Globus pallidus (tissue), 1 donor: ENCODE measurements around the gene WWOX.

Experiments
- DNase-seq: peaks from one replicate; pipeline ENCODE4 v3.0.0-alpha.2; 2015; ENCODE audit warnings: low spot score

The WWOX gene

DNA sequence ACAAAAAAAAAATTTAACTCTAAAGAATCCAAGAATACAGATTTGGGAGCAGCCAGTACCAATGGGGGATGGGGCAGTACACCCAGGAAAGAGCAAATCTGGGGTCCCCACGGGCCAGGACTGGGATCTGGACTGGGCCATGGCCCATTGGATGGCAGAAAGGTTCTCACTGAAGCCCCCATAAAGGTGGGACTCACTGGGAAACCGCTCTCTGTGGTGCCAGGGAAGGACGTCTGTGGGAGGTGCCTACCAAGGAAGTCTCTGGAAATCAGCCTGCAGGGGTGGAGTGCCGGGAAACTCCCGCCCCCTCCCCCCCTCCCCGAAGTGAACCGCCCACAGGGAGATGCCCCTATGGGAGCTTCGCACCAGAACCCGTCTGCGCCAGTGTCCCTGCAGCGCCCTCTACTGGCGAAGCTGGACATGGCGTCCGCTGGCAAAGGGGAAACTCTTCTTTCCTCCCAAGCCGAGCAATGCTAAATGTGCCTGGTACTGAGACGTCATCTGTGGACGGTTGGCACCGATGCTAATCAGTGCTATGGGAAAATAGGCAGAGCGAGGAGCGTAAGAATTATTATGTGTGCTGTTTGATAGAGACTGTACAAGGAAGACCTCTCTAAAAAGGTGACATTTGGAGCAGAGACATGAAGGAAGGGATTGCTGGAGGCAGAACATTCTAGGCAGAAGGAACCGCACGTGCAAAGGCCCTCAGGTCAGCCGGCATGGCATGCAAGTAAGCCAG lies 671.1 kb downstream of the WWOX start:
- DNase-seq = peak; percentile 75

- no peak for DNase-seq
Observed at GRCh38 chr16:78773291-78773702, 673.8 kb downstream of the WWOX start.

DNA sequence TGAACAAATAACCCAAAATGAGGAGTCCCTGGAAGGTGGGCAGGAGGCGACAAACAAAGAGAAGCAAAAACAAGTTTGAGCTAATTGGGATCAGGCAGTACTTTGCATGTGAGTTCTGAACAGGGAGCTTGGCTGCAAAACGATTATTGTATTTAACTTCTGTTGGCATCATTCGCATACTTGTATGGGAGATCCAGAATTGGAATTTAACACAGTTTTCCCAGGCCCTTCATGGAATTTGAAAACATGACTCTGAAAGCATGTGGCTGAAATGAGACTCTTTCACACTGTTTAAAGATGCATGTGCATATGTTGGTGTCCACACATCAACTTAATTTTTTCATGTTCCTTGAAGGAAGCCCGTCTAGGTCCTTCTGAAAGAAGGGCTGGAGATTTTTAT lies 674.3 kb downstream of the WWOX start:
- DNase-seq = no peak

DNA sequence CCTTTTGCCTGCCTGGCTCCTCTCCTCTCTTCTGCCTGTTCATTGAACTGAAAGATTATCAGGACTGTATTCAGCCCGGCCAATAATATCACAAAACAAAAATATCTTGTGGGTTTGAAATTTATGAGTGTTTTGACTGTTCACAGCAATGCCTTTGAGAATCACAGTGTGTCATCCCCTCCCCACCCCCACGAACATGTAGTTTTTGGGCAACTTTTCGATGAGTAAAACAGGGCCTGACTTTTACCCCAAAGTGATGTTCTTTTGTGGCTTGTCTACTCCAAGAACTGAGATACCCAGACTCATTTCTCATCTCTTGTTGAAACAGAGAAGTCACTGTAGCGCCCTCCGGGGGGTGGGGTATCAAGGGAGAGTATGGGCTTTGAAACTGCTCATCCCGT lies 675.7 kb downstream of the WWOX start:
- no peak for DNase-seq

GRCh38 chr16:78778101-78779004 lies 678.9 kb downstream of the WWOX start:
- no peak for DNase-seq

DNA sequence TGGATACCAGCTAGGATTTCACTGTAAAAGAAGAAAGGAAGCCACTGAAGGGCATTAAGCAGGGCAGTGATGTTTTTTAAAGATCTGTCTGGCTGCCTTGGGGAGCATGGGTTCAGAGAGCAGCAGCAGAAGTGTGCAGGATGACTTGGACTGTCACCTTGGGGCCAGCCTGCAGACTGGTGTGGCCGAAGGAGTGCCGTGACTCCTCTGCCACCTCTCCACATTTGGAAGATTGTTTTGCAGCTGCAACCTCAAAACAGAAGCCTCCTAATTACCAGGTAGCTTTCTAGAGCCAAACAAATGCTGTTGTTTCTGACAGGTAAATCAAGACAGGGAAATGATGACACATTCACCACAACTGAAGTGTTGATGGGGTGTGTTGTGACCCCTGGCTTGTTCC lies 681.4 kb downstream of the WWOX start:
- no peak for DNase-seq

GRCh38 chr16:78782572-78782971 lies 683.1 kb downstream of the WWOX start:
- DNase-seq = no peak

GRCh38 chr16:78783570-78784079 lies 684.2 kb downstream of the WWOX start:
- no peak for DNase-seq

DNA sequence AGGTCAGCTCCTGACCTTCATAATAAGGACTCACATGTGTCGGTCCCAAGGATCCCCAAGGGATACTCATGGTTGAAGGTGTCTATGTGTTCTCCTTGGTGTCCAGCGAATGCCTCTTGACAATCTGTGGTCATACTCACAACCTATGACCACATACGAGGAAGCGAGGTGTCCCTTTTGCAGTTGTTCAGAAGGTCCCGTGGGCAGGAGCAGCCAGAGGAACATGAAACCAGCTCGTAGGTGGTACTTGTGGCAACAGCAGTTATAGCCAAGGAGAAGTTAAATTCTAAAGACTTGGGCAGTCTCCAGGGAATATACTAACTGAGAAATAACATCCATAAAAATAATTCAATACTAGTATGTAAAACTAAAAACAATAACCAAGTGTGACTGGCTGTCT lies 685.3 kb downstream of the WWOX start:
- DNase-seq = no peak

DNA sequence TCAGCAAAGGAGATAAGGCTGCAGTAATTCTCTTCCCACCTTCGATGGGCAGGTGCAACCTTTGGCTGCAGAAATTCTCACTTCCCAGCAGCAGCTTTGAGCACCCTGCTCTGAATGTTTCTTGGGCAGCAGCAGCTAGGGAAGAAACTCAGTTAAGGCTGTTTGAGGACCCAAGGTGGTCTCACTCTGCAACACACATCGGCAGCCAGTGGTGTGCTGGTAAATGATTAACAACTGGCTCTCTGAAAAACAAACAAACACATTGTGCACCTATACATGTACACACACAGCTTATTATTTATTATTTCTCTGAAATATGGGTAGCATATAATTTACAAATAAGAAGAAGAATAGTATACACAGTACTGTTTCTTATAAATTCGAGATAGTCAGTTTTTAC lies 685.8 kb downstream of the WWOX start:
- no peak for DNase-seq

DNA sequence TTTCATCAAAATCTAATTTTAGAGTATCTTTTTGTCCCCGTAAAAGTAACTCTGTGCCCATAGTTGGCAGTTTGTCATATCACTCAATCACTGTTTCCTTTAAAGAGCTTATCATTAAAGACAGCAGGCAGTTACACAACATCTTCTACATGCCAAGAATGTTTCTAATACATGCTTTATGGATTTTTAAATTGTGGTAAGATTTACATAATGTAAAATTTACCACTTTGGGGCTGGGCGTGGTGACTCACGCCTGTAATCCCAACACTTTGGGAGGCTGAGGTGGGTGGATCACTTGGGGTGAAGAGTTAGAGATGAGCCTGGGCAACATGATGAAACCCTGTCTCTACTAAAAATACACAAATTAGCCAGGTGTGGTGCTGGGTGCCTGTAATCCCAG lies 687.2 kb downstream of the WWOX start:
- no peak for DNase-seq

- DNase-seq = no peak
Observed at GRCh38 chr16:78788276-78788675, 688.8 kb downstream of the WWOX start.

- no peak for DNase-seq
Observed at GRCh38 chr16:78788696-78789095, 689.2 kb downstream of the WWOX start.

DNA sequence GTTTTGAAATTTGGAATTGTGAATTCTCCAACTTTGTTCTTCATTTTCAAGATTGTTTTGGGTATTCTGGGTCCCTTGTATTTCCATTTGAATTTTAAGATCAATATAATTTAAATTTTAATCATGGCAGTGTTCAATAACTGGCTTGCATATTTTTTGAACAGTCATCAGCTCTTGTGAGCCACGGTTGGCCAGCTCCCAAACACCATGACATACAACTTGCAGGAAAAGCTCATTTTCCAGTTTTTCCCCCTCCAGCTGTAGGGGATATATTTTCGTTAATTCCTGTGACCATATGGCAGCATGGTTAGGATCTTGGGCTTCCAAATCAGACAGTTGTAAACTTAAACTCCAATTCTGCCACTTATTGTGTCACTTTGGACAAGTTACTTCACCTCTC lies 690.1 kb downstream of the WWOX start:
- DNase-seq = no peak

GRCh38 chr16:78791011-78791410 lies 691.6 kb downstream of the WWOX start:
- no peak for DNase-seq

- DNase-seq = no peak
Observed at GRCh38 chr16:78791926-78792325, 692.5 kb downstream of the WWOX start.

DNA sequence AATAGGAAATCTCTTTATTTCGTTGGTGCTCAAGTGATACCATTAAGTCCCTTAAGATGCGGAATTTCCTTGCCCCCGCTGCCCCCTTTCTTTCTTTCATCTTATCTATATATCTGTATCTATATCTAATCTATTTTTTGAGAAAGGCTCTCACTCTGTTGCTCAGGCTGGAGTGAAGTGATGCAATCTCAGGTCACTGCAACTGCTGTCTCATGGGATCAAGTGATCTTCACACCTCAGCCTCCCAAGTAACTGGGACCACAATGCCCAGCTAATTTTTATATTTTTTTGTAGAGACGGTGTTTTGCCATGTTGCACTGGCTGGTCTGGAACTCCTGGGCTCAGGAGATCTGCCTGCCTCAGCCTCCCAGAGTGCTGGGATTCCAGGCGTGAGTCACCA lies 693.5 kb downstream of the WWOX start:
- no peak for DNase-seq

DNA sequence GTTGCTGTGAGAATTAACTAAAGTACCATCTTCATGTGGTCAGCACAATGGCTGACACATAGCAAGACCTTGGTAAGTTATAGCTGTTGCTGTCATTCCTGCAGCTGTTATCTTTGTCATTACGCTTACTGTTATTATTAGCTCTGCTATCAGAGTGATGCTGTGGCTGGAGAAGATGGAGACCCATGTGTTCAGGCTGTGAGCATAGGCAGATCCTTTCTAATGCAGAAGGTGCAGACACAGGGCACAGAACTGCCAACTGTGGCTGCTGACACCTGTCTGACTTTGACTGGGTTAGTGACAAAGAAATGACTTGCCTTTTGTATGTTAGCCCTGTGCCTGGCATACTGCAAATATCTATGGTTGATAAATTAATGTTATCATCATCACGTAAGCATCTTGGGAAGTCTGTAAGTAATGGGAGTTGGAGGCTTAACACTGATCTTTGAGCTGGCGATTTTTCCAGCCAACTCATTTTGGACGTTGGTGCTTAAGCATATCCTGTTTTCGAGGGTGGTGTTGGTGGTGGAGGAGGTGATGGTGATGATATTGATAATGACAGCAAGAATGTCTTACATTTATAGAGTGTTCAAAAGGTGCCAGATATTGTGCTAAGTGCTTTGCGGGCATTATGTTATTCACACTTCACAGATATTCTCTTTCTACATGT lies 695.3 kb downstream of the WWOX start:
- DNase-seq = no peak

GRCh38 chr16:78795433-78795832 lies 696.0 kb downstream of the WWOX start:
- DNase-seq = no peak

- peak; percentile 45 for DNase-seq
Observed at GRCh38 chr16:78796221-78796866, 696.9 kb downstream of the WWOX start.

DNA sequence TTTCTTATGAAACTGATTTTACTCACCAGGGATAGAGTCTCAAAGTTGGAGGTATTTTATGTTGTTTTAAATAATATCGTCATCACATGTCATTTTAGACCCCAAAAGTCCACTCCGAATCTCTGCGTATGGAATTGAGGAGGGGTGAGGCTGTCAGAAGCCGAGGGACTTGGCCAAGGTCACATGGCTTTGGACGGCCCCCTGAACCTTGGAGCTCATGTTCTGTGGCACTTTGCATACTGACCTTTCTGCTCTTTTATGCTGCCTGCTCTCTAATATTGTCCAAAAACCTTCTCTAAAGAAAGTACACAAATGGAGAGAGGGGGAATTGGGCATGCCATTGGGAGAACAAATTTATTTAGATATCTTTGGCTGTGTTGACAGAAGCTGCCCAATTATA lies 700.0 kb downstream of the WWOX start:
- no peak for DNase-seq

- no peak for DNase-seq
Observed at GRCh38 chr16:78800523-78800922, 701.1 kb downstream of the WWOX start.
